Osteocyte (in vitro differentiated cells): ENCODE results near the gene ROR1. TPM values are rescaled to one million over a fixed set of nuclear protein-coding genes. Genes with fewer than 3 reads are reported as not detected.
A peak's percentile ranks its signal among the peaks of the same experiment; 100 is the strongest.

Experiments used
- DNase-seq: peaks from one replicate; pipeline ENCODE4 v3.0.0; 2021; ENCODE audit warnings: mixed read lengths; ENCODE audit not compliant: unreplicated experiment; ENCODE audit errors: extremely low spot score
- H3K27ac Mint-ChIP-seq: one replicate; pipeline ENCODE4 v1.8.0; 2021; ENCODE audit warnings: mild to moderate bottlenecking, mixed read lengths; ENCODE audit not compliant: unreplicated experiment
- H3K27me3 Mint-ChIP-seq: one replicate; pipeline ENCODE4 v1.8.0; 2021; ENCODE audit warnings: mixed read lengths; ENCODE audit not compliant: unreplicated experiment
- H3K36me3 Mint-ChIP-seq: one replicate; pipeline ENCODE4 v1.8.0; 2021; ENCODE audit warnings: mixed read lengths; ENCODE audit not compliant: unreplicated experiment
- H3K4me1 Mint-ChIP-seq: one replicate; pipeline ENCODE4 v1.8.0; 2021; ENCODE audit warnings: mixed read lengths; ENCODE audit not compliant: unreplicated experiment
- H3K4me3 Mint-ChIP-seq: one replicate; pipeline ENCODE4 v1.8.0; 2021; ENCODE audit warnings: mild to moderate bottlenecking, moderate library complexity, mixed read lengths; ENCODE audit not compliant: unreplicated experiment
- H3K9me3 Mint-ChIP-seq: one replicate; pipeline ENCODE4 v1.8.0; 2021; ENCODE audit warnings: mixed read lengths; ENCODE audit not compliant: unreplicated experiment
- CTCF ChIP-seq: fragments of 200-600 bp; sonication (generic); IDR thresholded peaks from 2 replicates; pipeline ENCODE4 v1.5.0; 2021; ENCODE audit warnings: antibody characterized with exemption, mild to moderate bottlenecking, moderate library complexity
- total RNA-seq: library from RNA; stranded (reverse); gene quantifications from 2 replicates; pipeline ENCODE4 v1.2.1, GENCODE V29; 2021

ROR1 gene
- total RNA-seq, 1 donor from 2014 or later: 20.6 TPM

GRCh38 chr1:64127297-64127696 is 353.5 kb downstream of the ROR1 start:
- peaks cover 21% of the 10 kb centered on the region for H3K4me1 Mint-ChIP-seq
- no peak for TF ChIP-seq CTCF
- no peaks in the 10 kb centered on the region for H3K9me3 Mint-ChIP-seq
- H3K36me3 Mint-ChIP-seq: no peaks in the 10 kb centered on the region
- no peaks in the 10 kb centered on the region for H3K27me3 Mint-ChIP-seq
- H3K27ac Mint-ChIP-seq: no peak overlapping the region
- no peak overlapping the region for H3K4me3 Mint-ChIP-seq
- DNase-seq: no peak

- Mint-ChIP-seq H3K27ac (peak overlapping the region; percentile 23), H3K4me1 (peaks cover 33% of the 10 kb centered on the region), H3K36me3 (no peaks in the 10 kb centered on the region), H3K4me3 (no peak overlapping the region), H3K27me3 (no peaks in the 10 kb centered on the region), H3K9me3 (no peaks in the 10 kb centered on the region)
- no peak for DNase-seq
- no peak for TF ChIP-seq CTCF
Observed at GRCh38 chr1:64129701-64130100, 355.9 kb downstream of the ROR1 start.

GRCh38 chr1:64131155-64131554 is 357.3 kb downstream of the ROR1 start:
- H3K4me1 Mint-ChIP-seq: peaks cover 33% of the 10 kb centered on the region

GRCh38 chr1:64133036-64133435 is 359.2 kb downstream of the ROR1 start:
- DNase-seq: no peak
- Mint-ChIP-seq H3K36me3 (no peaks in the 10 kb centered on the region), H3K4me3 (no peak overlapping the region), H3K4me1 (peaks cover 42% of the 10 kb centered on the region), H3K27ac (peak overlapping the region; percentile 71), H3K27me3 (no peaks in the 10 kb centered on the region), H3K9me3 (no peaks in the 10 kb centered on the region)
- TF ChIP-seq CTCF: no peak

More at GRCh38 chr1:64131155-64131554, 357.3 kb downstream of the ROR1 start:
- no peak for TF ChIP-seq CTCF
- DNase-seq: no peak
- Mint-ChIP-seq H3K27ac (no peak overlapping the region), H3K36me3 (no peaks in the 10 kb centered on the region), H3K9me3 (no peaks in the 10 kb centered on the region), H3K4me3 (no peak overlapping the region), H3K27me3 (no peaks in the 10 kb centered on the region)

GRCh38 chr1:64135462-64136223 is 361.8 kb downstream of the ROR1 start:
- no peak for TF ChIP-seq CTCF
- no peaks in the 10 kb centered on the region for H3K27me3 Mint-ChIP-seq
- H3K27ac Mint-ChIP-seq: no peak overlapping the region
- H3K4me3 Mint-ChIP-seq: no peak overlapping the region
- peaks cover 3% of the 10 kb centered on the region for H3K36me3 Mint-ChIP-seq
- no peaks in the 10 kb centered on the region for H3K9me3 Mint-ChIP-seq
- H3K4me1 Mint-ChIP-seq: peaks cover 29% of the 10 kb centered on the region
- DNase-seq: no peak
